GM11168 (cell line): Measurements from ENCODE around the gene ZSWIM9.

Source experiments
- in situ Hi-C: fragments of 300-500 bp; cut with MboI; formaldehyde crosslinking; loops from one replicate; pipeline ENCODE4 v1.12.0; 2022; ENCODE audit warnings: low sequenced_read_pairs; ENCODE audit not compliant: unreplicated experiment

ZSWIM9 gene

DNA sequence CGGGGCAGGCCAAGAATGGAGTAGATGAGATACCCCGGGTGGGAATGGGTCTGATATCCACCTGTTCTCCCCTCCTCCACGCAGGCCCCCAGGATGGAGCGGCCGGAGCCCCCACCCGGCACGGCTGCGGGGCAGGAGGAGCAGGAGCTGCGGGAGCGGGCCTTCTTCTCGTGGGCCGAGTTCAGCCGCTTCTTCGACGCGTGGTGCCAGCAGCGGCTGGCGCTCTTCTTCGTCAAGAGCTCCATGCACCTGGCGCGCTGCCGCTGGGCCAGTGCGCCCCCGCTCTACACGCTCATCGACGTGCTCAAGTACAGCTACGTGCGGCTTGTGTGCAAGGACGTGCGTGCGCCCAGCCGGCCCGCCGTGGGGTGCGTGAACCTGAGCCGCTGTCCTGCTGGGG, 1.2 kb downstream of the ZSWIM9 start:
- in situ Hi-C loops: no loop called here

DNA sequence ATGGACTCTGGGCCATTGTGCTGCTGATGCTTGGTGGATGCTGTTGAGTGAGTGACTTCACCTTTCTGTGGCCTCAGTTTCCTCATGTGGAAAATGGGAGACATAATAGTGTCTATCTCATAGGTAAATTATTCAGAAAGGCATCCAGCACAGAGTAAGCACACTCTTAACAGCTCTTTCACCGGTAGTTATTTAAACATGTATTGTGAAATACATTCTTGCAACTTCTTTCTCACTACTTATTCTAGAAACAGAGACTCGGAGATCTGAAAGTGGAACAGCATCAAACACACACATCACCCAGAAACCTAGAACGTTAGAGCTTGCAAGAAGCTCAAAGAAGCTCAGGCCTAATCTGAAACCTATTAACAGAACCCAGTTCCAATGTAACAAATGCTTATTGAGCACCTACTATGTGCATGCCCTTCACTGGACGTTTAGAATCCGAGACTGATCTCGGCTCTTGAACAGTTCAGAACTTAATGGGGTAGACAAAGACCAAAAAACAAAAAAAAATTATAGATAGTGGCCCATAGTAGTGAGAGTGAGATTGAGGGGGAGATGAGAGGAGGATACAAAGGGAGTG, 4.1 kb downstream of the ZSWIM9 start:
- in situ Hi-C loops: no loop called here

DNA sequence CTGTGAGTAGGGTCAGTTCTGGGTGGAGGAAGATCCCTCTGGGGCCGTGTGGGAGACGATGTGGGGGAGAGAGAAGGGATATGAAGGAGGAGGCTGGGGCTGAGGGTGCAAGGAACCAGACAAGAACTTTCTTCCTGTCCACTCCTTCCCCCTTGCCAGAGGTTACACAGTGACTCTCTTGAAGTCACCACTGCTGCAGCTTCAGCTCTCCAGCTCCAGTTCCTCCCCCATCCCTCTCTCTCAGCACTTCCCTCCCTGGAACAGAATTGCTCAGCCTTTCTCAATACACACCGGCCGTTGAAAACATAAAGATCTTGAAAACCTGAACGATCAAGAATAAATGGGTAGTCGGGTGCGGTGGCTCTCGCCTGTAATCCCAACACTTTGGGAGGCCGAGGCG, 5.1 kb downstream of the ZSWIM9 start:
- in situ Hi-C loops: no loop called here

DNA sequence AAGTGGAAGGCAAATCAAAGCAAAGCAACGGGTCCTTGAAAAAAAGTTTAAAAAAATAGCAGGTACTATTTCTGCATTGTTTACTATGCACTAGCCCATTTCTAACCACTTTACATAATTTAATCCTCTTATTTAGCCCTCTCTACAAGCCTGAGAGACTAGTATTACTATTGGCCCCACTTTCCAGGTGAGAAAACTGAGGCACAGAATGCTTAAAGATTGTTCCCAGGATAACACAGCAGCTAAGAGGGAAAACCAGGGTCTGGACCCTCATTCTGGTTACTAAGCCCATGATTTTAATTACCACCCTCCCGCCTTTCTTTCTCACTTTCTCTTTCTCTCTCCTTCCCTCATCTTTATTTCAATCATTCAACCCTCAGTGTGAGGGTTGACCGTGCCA, 5.7 kb downstream of the ZSWIM9 start:
- in situ Hi-C loops: no loop called here

DNA sequence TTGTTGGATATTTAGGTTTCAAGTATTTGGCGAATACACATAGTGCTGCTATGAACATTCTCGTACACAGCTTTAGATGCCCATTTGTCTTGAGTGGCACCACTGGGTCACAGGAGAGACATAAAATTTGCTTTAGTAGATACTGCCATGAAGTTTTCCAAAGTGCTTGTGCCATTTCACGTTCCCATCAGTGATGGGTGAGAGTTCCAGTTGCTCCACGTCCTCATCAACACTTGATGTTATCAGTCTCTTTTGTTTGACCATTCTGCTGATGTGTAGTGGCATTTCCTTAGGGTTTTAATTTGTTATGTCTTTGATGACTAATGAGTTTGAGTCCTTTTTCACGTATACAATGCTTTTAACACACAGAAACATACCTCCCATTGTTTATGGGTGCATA, 11.0 kb downstream of the ZSWIM9 start:
- in situ Hi-C loops: no loop called here

DNA sequence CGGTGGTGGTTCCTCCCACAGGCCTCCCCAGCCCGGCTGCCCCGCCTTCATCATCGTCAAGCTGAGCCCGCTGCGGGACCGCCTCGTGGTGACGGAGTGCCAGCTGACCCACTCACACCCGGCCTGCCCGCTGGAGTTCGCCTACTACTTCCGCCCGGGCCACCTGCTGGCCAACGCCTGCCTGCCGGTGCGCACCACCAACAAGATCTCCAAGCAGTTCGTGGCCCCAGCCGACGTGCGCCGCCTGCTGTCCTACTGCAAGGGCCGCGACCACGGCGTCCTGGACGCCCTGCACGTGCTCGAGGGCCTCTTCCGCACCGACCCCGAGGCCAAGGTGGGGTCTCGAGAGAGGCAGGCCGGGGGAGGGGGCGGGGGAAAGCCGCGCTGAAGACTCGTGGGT, 12.0 kb downstream of the ZSWIM9 start:
- in situ Hi-C loops: no loop called here

DNA sequence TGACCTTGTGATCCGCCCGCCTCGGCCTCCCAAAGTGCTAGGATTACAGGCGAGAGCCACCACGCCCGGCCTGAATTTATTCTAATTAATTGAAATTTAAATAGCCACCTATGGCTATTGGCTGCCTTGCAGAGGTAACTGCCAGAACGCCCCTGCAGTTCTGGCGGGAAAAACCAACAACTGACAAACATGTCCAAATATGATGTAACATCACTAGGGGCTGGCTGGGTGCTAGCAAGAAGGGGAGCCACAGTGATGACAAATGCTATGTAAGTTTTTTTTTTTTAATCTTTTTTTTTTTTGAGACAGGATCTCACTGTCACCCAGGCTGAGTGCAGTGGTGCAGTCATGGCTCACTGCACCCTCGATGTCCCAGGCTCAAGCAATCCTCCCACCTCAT, 12.9 kb downstream of the ZSWIM9 start:
- in situ Hi-C loops: no loop called here

DNA sequence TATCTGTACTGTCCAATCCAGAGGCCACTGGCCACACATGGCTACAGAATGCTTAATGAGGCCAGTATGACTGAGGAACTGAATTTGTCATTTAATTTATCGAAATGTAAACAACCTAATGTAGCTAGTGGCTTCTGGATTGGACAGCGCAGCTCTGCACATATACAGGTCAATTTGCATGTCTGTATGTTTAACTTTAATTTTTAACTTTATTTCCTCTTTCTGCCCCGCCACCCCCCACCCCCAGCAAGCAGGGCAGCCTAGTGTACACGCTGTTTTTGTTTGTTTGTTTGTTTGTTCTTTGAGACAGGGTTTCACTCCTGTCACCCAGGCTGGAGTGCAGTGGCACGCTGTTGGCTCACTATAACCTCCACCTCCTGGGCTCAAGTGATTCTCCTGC, 15.5 kb downstream of the ZSWIM9 start:
- in situ Hi-C loops: no loop called here

DNA sequence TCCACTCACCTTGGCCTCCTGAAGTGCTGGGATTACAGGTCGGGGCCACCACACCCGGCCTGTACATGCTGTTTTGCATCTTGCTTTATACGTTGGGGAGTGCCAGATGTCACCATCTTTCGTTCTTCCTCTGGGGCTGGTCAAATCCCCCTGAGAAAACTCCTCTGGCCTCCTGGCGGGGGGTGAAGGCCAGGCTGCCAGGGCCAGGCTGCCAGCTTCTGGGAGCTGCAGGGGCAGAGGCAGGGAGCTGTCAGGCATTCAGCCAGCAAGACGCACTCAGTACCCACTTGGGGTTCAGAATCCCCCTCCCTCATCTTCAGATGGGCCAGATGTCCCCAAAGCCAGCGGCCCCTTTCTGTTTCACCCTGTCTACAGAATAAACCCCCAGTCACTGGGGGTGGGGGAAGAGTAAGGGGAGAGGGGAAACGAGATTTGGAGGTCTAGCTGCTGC, 16.1 kb downstream of the ZSWIM9 start:
- in situ Hi-C loops: no loop called here

DNA sequence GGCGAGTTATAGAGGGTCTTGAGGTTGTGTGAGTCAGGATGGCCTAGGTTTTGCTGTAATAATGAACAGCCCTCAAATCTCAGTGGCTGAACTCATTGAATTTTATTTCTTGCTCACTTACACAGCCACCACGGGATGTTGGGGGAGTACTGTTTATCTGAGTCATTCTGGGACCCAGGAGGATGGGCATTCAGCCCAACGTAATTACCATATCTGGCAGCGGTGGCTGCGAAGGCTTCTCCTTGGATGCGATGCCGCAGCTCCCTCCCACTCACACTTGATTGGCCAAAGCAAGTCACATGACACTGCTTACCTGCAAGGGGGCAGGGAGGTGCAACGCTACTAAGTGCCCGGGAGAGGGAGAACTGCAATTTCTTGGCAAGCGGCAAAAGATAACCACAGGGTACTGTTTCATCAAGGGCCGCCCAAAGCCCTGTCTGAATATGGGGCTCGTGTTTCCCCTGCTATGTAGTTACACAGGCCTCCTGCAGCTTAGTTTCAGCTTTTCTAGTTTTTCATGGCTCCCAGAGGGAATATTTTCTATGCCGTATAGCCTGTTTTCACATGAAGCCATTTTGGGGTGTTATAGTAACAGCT, 19.9 kb downstream of the ZSWIM9 start:
- in situ Hi-C loops: loop anchor here (10.0 kb wide), 1 partner anchor 64 kb away; the partner anchor contains the start of gene CARD8

DNA sequence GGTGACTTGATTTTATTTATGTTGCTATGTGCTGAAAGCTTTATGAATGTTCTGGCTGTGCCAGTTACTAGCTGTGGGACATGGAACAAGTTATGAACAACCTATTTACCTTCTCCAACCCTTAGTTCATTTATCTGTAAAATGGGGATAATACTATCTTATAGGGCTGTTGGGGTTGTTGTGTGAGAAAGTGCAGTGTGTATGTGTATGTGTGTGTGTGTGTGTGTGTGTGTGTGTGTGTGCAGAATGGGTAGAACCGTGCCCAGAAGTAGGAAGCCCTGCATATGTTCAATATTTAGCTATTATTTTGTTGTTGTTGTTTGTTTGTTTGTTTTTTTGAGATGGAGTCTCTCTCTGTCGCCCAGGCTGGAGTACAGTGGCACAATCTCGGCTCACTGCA, 20.4 kb downstream of the ZSWIM9 start:
- in situ Hi-C loops: loop anchor here (10.0 kb wide), 1 partner anchor 64 kb away; the partner anchor contains the start of gene CARD8

DNA sequence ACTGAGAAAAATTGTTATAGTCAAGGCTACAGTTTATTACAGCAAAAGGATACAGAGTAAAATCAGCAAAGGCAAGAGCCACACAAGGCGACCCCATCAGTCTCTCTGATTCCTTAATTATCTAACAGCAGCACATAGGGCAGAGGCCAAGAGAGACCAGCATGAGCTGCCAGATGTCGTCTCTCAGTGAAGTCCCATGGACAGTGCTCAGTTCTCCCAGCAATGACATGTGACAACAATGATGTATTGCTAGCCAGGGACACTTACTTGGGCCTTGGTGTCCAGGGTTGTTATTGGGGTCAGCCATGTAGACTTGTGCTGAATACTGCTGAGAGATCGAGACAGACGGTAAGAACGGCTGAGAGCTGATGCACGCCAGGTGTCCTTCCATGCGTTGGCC, 22.3 kb downstream of the ZSWIM9 start:
- in situ Hi-C loops: loop anchor here (10.0 kb wide), 1 partner anchor 62 kb away; the partner anchor contains the start of gene CARD8

DNA sequence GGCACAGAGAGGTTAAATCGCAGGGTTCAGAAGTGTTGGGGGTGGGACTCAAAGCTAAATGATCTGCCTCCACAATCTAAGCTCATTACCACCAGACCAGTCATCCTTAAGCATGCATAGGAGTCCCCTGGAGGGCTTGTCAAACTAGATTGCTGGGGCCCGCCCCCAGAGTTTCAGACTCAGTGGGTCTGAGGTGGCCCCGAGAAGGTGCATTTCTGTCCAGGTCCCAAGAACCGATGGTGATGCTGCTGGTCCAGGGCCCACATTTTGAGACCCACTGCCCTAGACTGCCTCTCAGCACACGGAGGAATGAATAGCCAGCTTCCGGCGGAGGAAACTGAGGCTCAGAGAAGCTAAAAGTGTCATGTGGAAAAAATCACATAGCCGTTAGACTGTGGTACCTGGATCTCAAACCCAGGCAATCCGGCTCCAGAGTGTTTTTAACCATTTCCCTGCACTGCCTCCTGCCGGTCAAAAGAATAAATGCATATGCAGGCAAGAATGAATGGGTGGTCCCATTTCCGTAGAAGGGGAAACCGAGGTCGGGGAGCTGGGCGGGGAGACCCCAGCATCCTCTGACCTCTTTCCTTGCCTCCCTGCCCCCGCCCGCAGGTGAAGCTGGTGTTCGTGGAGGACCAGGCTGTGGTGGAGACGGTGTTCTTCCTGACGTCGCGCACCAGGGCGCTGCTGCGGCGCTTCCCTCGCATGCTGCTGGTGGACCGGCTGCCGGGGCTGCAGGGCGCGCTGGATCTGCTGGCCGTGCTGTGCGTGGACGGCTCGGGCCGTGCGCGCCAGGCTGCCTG, 23.8 kb downstream of the ZSWIM9 start:
- in situ Hi-C loops: loop anchor here (10.0 kb wide), 1 partner anchor 61 kb away; the partner anchor contains the start of gene CARD8

DNA sequence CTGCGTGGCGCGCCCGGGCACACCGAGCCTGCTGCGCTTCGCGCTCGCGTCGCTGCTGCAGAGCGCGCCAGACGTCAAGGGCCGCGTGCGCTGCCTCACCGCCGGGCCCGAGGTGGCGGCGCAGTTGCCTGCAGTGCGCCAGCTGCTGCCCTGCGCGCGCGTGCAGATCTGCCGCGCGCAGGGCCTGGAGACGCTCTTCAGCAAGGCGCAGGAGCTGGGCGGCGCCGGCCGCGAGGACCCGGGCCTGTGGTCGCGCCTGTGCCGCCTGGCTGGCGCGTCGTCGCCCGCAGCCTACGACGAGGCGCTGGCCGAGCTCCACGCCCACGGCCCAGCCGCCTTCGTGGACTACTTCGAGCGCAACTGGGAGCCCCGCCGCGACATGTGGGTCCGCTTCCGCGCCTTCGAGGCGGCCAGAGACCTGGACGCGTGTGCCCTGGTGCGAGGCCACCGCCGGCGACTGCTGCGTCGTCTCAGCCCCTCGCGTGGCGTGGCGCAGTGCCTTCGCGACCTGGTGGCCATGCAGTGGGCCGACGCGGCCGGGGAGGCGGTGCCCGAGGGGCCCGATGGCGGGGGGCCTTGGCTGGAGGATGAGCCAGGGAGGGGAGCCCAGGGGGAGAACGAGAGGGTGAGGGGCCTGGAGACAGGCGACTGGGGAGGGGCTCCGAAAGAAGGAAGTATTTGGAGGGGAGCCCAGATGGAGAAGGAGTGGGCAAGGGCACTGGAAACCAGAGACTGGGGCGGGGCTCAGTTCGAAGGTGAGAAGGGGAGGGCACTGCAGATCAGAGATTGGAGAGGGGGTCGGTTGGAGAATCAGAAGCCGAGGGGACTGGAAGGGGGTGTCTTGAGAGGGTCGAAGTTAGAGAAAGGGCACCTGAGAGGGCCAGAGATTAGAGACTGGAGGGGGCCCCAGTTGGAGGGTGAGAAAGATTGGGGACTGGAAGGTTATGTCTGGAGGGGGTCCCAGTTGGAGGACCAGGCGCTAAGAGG, 24.7 kb downstream of the ZSWIM9 start:
- in situ Hi-C loops: loop anchor here (10.0 kb wide), 1 partner anchor 60 kb away; the partner anchor contains the start of gene CARD8

DNA sequence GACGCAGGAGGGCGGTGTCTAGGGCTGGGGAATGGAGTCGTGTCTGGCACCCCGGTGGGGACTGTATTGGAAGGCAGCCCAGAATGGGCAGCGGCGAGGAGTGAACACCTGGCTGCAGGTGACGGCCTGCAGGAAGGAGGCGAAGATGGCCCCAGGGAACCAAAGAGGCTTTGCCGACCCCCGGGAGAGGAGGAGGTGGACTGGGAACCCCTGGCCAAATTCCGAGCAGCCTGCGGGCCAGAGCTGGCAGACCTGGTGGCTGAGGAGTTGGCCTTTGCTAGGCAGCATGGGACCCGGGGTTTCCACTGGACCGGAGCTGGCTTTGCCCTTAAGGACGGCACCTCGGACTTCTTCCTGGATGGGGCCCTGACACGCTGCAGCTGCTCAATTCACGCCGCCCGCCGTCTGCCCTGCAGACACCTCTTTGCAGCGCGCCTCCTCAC, 25.9 kb downstream of the ZSWIM9 start:
- in situ Hi-C loops: loop anchor here (10.0 kb wide), 1 partner anchor 58 kb away; the partner anchor contains the start of gene CARD8

DNA sequence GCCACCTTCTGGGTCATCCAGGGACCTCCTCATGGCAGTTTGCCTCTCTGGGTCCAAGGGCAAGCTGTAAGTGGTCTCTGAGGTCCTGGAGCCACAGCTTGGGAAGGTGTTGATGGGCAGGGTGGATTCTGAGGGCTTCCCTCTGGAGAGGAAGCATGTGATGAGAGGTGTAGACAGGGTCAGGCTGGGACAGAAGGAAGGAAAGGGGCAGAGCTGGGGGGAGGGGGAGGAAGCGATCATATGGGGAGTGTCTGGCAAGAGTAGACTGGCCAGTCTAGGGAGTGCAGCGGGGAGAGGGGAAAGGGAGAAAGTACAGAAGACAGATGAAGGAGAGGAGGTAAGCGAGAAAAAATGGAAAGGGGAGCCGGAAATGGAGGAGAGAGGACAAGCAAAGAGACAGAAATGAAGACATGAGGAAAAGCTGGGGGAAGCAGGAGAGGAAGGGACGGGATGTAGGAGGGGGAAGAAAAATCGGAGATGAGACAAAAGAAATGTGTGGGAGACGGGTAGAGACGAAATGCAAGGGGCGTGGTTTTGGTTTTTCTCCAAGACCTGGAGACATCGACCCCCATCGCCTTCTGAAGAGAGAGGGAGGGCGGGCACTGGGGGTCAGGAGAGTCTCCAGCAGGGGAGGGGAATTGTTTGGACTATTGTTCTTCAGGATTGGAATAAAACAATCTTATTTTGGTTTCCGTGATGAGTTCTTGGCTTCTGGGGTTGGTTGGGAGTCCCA, 26.6 kb downstream of the ZSWIM9 start:
- in situ Hi-C loops: loop anchor here (10.0 kb wide), 1 partner anchor 58 kb away; the partner anchor contains the start of gene CARD8

DNA sequence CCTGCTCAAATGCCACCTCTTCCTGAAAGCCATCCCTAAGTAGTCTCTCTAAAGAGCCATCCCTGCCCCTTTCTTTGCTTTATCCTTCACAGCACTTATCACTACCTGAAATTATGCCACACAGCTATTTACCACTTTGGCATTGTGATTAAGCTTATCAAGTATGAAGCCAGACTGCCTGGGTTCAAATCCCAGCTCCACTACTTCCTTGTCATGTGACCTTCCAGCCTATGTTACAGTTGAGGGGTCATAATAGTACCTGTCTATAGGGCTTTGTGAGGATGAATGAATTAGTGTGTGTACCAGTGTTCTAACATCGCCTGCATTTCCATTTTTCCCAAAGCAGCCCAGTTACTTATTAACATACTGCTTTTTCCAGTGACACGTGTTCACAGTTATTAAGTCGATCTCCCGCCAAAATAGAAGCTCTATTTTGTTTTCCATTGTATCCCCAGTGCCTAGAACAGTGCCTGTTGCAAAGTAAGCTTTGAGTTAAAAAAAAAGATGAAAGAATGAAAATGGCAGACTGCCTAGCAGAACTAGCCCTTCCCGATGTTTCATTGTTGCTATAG, 32.8 kb downstream of the ZSWIM9 start:
- in situ Hi-C loops: no loop called here

DNA sequence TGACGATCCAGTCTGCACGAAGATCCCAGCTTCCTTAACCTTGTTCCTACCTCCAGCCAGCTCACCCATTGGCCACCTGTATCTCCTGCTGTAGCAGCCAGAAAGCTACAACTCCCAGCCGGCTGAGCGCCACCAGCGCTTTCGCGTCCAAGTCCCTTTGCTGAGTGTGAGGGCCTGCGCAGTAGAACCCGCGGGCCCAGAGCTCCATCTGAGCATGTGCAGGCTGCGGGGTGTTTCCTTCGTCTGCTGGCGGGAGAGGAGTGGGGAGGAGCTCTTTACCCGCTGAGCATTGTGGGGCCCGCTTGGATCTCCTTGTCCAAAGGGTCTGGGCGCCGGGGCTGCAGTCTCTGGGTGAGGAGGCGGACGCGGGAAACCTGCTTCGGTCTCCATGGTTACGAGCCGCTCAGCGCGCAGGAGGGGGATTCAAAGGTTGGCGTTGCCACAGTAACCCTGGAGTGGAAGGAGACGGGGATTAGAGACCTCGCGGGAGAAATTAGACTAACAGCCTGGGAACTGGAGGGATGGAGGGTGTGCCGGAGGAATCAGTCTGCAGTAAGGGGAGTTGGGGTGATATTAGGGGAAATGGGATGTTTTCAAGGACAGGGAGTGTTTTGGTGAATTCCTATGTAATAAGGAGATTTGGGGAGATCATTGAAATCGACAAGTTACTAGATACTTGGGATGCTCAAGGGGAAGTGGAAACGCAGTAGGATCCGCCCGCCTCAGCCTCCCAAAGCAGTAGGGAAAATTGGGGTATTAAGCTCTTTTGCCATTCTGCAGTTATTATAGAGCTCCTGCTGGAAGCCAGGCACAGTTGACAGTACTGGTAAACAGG, 33.5 kb downstream of the ZSWIM9 start:
- in situ Hi-C loops: no loop called here
